B cell (primary cell): ENCODE results near the gene MTG2.

Experiments
- EZH2 ChIP-seq: IDR thresholded peaks from 2 replicates; pipeline ENCODE4 v1.6.1; 2012; ENCODE audit warnings: borderline replicate concordance, low read depth, mild to moderate bottlenecking, moderate library complexity, low read length; ENCODE audit not compliant: insufficient read depth, poor library complexity, severe bottlenecking
- TF ChIP-seq, protein P1 (sequence below): fragments of 200-600 bp; IDR thresholded peaks from one replicate; pipeline ENCODE4 v1.8.0; 2022; ENCODE audit warnings: antibody characterized with exemption, mild to moderate bottlenecking

DNA sequence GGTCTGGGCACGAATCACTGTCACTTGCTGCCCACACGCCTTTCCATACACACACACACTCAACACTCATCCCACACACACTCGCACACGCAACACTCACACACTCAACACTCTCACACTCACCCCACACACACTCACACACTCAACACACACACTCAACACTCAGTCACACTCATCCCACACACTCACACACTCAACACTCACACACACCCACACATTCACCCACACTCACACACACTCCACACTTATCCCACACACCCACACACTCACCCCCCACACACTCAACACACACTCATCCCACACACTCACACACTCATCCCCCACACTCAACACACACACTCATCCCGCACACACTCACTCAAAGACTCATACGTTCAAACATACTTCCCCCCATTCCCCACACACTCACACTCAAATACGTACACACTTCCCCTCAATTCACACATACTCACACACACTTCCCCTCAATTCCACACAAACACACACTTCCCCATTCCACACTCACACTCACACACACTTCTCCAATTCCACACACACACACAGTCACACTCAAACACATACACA lies 46.2 kb downstream of the MTG2 start:
- TF ChIP-seq, protein P1, sequence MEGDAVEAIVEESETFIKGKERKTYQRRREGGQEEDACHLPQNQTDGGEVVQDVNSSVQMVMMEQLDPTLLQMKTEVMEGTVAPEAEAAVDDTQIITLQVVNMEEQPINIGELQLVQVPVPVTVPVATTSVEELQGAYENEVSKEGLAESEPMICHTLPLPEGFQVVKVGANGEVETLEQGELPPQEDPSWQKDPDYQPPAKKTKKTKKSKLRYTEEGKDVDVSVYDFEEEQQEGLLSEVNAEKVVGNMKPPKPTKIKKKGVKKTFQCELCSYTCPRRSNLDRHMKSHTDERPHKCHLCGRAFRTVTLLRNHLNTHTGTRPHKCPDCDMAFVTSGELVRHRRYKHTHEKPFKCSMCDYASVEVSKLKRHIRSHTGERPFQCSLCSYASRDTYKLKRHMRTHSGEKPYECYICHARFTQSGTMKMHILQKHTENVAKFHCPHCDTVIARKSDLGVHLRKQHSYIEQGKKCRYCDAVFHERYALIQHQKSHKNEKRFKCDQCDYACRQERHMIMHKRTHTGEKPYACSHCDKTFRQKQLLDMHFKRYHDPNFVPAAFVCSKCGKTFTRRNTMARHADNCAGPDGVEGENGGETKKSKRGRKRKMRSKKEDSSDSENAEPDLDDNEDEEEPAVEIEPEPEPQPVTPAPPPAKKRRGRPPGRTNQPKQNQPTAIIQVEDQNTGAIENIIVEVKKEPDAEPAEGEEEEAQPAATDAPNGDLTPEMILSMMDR: no peak
- TF ChIP-seq EZH2: no peak
